BLaER1 (cell line): Measurements from ENCODE around the gene IGSF23.
"Not testable (repeated sequence)": the region's sequence is repeated elsewhere in the genome, so short reads cannot be mapped to it uniquely, and the experiment has no call there.

Source experiments
- H3K27ac ChIP-seq: shearing (Covaris generic); formaldehyde crosslinking; 2 replicates; pipeline ENCODE4 v1.8.1; 2022
- H3K27me3 ChIP-seq: shearing (Covaris generic); formaldehyde crosslinking; 2 replicates; pipeline ENCODE4 v1.8.1; 2022
- H3K36me3 ChIP-seq: shearing (Covaris generic); formaldehyde crosslinking; 2 replicates; pipeline ENCODE4 v1.8.1; 2022
- H3K4me1 ChIP-seq: shearing (Covaris generic); formaldehyde crosslinking; 2 replicates; pipeline ENCODE4 v1.8.1; 2022
- H3K4me2 ChIP-seq: shearing (Covaris generic); formaldehyde crosslinking; 2 replicates; pipeline ENCODE4 v1.8.1; 2022
- H3K4me3 ChIP-seq: shearing (Covaris generic); formaldehyde crosslinking; 2 replicates; pipeline ENCODE4 v1.8.1; 2022
- H3K9ac ChIP-seq: shearing (Covaris generic); formaldehyde crosslinking; 2 replicates; pipeline ENCODE4 v1.8.1; 2022
- H3K9me3 ChIP-seq: shearing (Covaris generic); formaldehyde crosslinking; 2 replicates; pipeline ENCODE4 v1.8.1; 2022
- H4K20me1 ChIP-seq: shearing (Covaris generic); formaldehyde crosslinking; 2 replicates; pipeline ENCODE4 v1.8.1; 2022
- Cebpa-rat ChIP-seq: shearing (Covaris generic); IDR thresholded peaks from 2 replicates; pipeline ENCODE4 v1.8.1; 2022

IGSF23 gene

DNA sequence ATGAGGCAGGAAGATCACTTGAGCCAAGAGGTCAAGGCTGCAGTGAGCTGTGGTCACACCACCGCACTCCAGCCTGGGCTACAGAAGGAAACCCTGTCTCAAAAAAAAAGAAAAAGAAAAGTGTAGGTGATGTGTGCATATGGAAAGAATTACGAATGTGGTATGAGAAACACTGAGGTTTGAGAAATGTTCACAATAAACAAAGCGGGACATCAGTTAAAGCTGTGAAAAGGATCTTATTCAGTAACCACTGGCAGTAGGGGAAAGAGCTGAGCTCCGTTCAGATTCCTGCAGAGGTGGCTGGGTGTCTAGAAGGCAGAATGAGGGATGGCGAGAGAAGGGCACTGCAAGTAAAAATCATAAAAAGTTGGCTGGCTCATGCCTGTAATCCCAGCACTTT, 4.1 kb upstream of the IGSF23 start:
- no peaks in the 10 kb centered on the region for H3K9me3 ChIP-seq
- peaks cover 9% of the 10 kb centered on the region for H3K4me1 ChIP-seq
- no peak for TF ChIP-seq Cebpa-rat
- no peak overlapping the region for H3K27ac ChIP-seq
- no peak overlapping the region for H3K4me2 ChIP-seq
- H3K4me3 ChIP-seq = no peak overlapping the region
- H3K9ac ChIP-seq = no peak overlapping the region
- no peaks in the 10 kb centered on the region for H3K27me3 ChIP-seq
- no peaks in the 10 kb centered on the region for H3K36me3 ChIP-seq
- H4K20me1 ChIP-seq = no peaks in the 10 kb centered on the region

DNA sequence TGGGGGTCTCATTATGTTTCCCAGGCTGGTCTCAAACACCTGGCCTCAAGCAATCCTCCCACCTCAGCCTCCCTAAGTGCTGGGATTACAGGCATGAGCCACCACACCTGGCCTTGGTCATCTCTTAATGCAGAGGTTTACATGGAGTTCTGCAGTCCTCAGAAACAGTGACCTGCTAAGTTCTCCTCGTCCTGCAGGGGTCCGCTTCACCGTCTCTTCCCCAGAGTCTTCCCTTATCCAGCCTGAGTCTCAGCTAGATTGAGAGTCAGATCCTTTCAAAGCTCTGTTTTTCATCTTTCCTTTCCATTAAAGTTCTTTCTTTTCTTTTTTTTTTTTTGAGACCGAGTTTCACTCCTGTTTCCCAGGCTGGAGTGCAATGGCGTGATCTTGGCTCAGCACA, 2.9 kb upstream of the IGSF23 start:
- H3K4me1 ChIP-seq, H3K27me3 ChIP-seq, H3K36me3 ChIP-seq, H3K4me2 ChIP-seq, H3K9me3 ChIP-seq, H4K20me1 ChIP-seq, H3K9ac ChIP-seq, H3K4me3 ChIP-seq, H3K27ac ChIP-seq: not testable (repeated sequence)

DNA sequence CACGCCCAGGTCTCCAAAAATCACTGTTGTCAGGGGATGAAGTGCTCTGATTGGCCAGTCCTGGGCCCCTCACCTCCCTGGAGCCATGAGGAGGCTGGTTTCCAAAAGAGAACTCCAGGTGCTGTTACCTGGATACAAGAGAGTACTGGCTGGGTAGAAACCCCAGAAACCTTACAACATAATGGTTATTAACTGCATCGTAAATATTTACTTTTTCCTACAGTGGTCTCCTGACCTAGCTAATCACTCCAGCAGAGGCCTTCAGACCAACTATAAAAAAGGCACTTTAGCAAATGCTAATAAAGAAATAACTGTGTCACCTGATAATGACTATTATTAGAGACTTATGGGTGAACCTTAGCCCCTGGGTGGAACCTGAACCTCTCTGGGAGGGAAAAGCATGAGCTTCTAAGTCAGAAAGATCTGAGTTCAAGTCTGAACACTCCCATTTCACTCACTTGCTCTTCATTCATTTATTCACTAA, 1.5 kb upstream of the IGSF23 start:
- H3K27me3 ChIP-seq = no peaks in the 10 kb centered on the region
- no peaks in the 10 kb centered on the region for H4K20me1 ChIP-seq
- peaks cover 8% of the 10 kb centered on the region for H3K4me1 ChIP-seq
- H3K9me3 ChIP-seq = no peaks in the 10 kb centered on the region
- no peak overlapping the region for H3K4me2 ChIP-seq
- H3K36me3 ChIP-seq = no peaks in the 10 kb centered on the region
- H3K4me3 ChIP-seq = no peak overlapping the region
- H3K9ac ChIP-seq = no peak overlapping the region
- no peak for TF ChIP-seq Cebpa-rat
- no peak overlapping the region for H3K27ac ChIP-seq

DNA sequence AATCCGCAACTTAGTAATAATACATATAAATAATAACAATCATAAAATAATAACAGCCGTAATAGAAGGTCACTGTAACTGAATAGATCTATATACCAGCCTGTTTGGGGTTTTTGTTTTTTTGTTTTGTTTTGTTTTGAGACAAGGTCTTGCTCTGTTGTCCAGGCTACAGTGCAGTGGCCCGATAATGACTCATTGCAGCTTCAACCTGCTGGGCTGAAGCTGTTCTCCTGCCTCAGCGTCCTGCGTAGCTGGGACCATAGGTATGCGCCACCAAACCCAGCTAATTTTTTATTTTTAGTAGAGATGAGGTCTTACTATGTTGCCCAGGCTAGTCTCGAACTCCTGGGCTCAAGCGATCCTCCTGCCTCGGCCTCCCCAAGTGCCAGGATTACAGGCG, 950 bp downstream of the IGSF23 start:
- TF ChIP-seq Cebpa-rat = no peak
- no peak overlapping the region for H3K4me3 ChIP-seq

DNA sequence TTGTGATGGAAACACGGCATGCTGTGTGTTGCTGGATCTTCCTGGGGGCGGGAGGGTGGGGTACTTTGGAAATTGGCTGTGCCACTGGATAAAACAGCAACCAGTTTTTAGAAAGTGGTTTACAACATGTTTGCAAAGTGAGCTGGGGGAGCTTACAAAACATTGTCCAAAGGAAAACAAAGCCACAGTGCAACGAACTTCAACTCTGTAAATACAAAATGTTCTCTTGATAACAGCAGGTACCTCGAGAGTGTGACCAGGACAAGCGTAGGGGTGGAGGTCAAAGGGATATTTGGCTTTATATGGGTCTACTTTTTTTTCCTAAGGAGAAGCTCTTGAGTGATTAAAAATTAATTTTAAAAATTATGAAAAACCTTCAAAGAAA, 2.5 kb downstream of the IGSF23 start:
- no peak overlapping the region for H3K27ac ChIP-seq
- no peak overlapping the region for H3K4me3 ChIP-seq
- no peak for TF ChIP-seq Cebpa-rat
- no peaks in the 10 kb centered on the region for H3K36me3 ChIP-seq
- no peaks in the 10 kb centered on the region for H3K9me3 ChIP-seq
- H3K9ac ChIP-seq = no peak overlapping the region
- H4K20me1 ChIP-seq = no peaks in the 10 kb centered on the region
- H3K4me2 ChIP-seq = no peak overlapping the region
- H3K27me3 ChIP-seq = no peaks in the 10 kb centered on the region
- H3K4me1 ChIP-seq = no peaks in the 10 kb centered on the region

More for the DNA sequence above, 950 bp downstream of the IGSF23 start:
- no peak overlapping the region for H3K9ac ChIP-seq
- H4K20me1 ChIP-seq = no peaks in the 10 kb centered on the region
- no peak overlapping the region for H3K4me2 ChIP-seq
- no peaks in the 10 kb centered on the region for H3K27me3 ChIP-seq
- no peak overlapping the region for H3K27ac ChIP-seq
- no peaks in the 10 kb centered on the region for H3K9me3 ChIP-seq
- no peaks in the 10 kb centered on the region for H3K4me1 ChIP-seq
- H3K36me3 ChIP-seq = no peaks in the 10 kb centered on the region

GRCh38 chr19:44617110-44617880, 3.9 kb downstream of the IGSF23 start:
- H3K27ac ChIP-seq = no peak overlapping the region
- H3K9me3 ChIP-seq = no peaks in the 10 kb centered on the region
- no peak overlapping the region for H3K4me3 ChIP-seq
- no peaks in the 10 kb centered on the region for H3K36me3 ChIP-seq
- no peaks in the 10 kb centered on the region for H3K4me1 ChIP-seq
- no peaks in the 10 kb centered on the region for H3K27me3 ChIP-seq
- TF ChIP-seq Cebpa-rat = no peak
- no peaks in the 10 kb centered on the region for H4K20me1 ChIP-seq
- H3K9ac ChIP-seq = no peak overlapping the region
- no peak overlapping the region for H3K4me2 ChIP-seq

DNA sequence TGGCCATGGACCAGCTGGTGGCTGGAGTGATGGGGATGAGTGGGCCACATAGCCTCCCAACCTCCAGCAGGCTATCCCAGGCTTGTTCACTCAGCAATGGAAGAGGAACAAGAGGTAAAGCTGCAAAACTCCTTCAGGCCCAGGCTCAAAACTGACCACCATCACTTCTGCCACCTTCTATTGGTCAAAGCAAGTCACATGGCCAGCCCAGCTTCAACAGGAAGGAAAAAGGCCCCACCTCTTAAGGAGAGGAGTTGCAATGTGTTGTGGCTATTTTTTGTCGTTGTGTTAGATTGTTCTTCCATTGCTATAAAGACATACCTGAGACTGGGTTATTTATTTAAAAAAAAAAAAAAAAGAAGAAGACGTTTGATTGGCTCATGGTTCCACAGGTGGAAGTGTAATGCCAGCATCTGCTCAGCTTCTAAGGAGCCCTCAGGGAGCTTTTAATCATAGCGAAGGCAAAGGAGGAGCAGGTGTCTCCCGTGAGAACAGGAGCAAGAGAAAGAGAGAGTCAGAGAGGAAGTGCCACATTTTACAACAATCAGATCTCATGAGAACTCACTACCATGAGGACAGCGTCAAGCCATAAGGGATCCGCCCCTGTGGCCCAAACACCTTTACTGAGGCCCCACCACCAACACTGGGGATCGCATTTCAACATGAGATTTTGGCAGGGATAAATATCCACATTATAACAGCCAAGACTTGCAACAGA, 5.4 kb downstream of the IGSF23 start:
- Histone ChIP-seq H3K9me3 (no peaks in the 10 kb centered on the region), H3K4me1 (no peaks in the 10 kb centered on the region), H3K9ac (no peak overlapping the region), H3K27ac (no peak overlapping the region), H4K20me1 (no peaks in the 10 kb centered on the region), H3K36me3 (no peaks in the 10 kb centered on the region), H3K27me3 (no peaks in the 10 kb centered on the region), H3K4me3 (no peak overlapping the region), H3K4me2 (no peak overlapping the region)
- no peak for TF ChIP-seq Cebpa-rat

DNA sequence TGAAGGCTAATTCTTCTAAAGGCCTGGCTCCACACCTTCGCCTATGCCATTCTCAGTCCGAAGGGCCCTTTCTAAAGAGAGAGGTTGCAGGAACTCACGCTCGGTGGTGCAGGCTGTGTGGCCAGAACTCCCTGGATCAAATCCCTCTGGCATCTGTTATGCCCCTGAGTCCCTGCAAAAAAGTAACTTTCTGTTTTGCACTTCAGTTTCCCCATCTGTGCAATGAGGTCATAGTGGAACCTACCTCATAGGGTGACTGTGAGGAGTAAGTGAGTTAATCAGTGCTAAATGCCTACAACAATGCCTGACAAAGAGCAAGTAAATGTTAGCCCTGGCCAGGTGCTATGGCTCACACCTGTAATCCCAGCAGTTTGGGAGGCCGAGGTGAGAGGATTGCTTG, 7.3 kb downstream of the IGSF23 start:
- H3K36me3 ChIP-seq = no peaks in the 10 kb centered on the region
- H4K20me1 ChIP-seq = no peaks in the 10 kb centered on the region
- no peak overlapping the region for H3K4me3 ChIP-seq
- no peak overlapping the region for H3K27ac ChIP-seq
- no peaks in the 10 kb centered on the region for H3K9me3 ChIP-seq
- no peak for TF ChIP-seq Cebpa-rat
- H3K9ac ChIP-seq = no peak overlapping the region
- H3K4me1 ChIP-seq = no peaks in the 10 kb centered on the region
- no peaks in the 10 kb centered on the region for H3K27me3 ChIP-seq
- H3K4me2 ChIP-seq = no peak overlapping the region

GRCh38 chr19:44621367-44621766, 8.0 kb downstream of the IGSF23 start:
- Histone ChIP-seq H3K27me3 (no peaks in the 10 kb centered on the region), H3K36me3 (no peaks in the 10 kb centered on the region), H3K4me1 (no peaks in the 10 kb centered on the region), H3K27ac (no peak overlapping the region), H3K4me3 (no peak overlapping the region), H4K20me1 (no peaks in the 10 kb centered on the region), H3K4me2 (no peak overlapping the region), H3K9ac (no peak overlapping the region), H3K9me3 (no peaks in the 10 kb centered on the region)
- no peak for TF ChIP-seq Cebpa-rat

GRCh38 chr19:44623080-44623479, 9.7 kb downstream of the IGSF23 start:
- H3K4me2 ChIP-seq = no peak overlapping the region
- no peaks in the 10 kb centered on the region for H3K36me3 ChIP-seq
- H3K4me1 ChIP-seq = no peaks in the 10 kb centered on the region
- H3K9me3 ChIP-seq = no peaks in the 10 kb centered on the region
- H3K27me3 ChIP-seq = no peaks in the 10 kb centered on the region
- no peaks in the 10 kb centered on the region for H4K20me1 ChIP-seq
- H3K9ac ChIP-seq = no peak overlapping the region
- no peak for TF ChIP-seq Cebpa-rat
- no peak overlapping the region for H3K27ac ChIP-seq
- no peak overlapping the region for H3K4me3 ChIP-seq
